ENCODE data around the gene SMIM14. TPM values are rescaled to one million over a fixed set of nuclear protein-coding genes. Genes with fewer than 3 reads are reported as not detected.

SMIM14 gene
- 18.1 and 32.4 TPM in 2 replicates for total RNA-seq

DNA sequence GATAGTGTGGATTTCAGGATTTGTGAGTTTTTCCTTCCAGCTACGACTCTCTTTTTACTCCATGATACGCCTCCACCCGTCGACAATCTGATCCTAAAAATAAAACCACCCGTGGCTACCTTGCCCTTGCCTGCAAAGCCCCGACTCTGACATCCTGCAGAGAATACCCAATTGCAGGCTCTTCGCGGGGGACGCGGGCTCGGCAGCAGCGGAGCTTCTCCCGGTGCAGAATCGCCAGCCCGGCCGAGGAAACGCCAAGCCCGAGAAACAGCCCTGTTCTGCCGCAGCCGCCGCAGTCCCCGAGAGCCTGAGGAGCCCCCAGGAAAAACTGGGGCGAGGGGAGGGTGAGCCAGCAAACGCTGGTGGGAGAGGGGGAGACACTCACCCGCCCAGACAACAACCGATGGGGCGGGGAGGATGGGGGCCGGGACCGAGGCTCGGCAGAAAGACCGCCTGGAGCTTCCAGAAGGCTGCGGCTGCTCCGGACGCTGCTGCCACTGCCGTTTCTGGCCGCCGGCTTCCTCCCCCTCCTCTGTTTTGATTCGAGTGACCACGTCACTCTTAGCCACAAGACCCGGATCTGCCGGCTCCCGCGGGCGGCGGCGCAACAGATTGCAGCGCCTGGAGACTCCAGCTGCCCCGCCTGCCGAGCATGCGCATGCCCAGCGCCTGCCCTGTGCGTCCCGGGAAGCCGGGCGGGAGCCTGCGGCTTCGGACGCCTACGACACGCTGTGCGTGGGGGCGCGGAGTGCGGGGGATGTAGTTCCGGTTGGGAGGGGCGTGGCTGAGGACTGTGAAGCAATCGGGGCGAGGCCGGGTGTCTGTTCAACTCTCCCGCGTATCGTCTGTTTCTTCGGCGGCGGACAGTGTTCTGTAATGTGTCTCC is at the start of gene SMIM14:
TSS of gene SMIM14 (minus strand) at position 512 of the 886 bp plus-strand sequence. CDS start 33,720 bp downstream, outside the sequence.

GRCh38 chr4:39527296-39528060 is 111.2 kb downstream of the SMIM14 start, which contains the start of gene UGDH:
UGDH (minus strand) TSS chr4:39527439; CDS start chr4:39521512, 5,927 bp downstream.

Other genes starting within 250 kb of the SMIM14 start
- not detected in 2 replicates for gene KLB, start 231.9 kb downstream of the SMIM14 start, total RNA-seq
- gene RPL9, start 179.9 kb downstream of the SMIM14 start, total RNA-seq = 3,792 and 4,113 TPM in 2 replicates
- gene LIAS, start 179.8 kb downstream of the SMIM14 start, total RNA-seq = 4.9 and 6.5 TPM in 2 replicates
- 100 and 106 TPM in 2 replicates for gene UGDH, start 111.4 kb downstream of the SMIM14 start, total RNA-seq
- 13.2 and 25.8 TPM in 2 replicates for gene UBE2K, start 59.3 kb upstream of the SMIM14 start, total RNA-seq

Measured in cardiac atrium fibroblast (primary cell).